Liver (tissue), 3 donors: Measurements from ENCODE around the gene HNRNPUL2.

Experiments
- CTCF ChIP-seq: fragments of 150-350 bp; IDR thresholded peaks from 2 replicates; pipeline ENCODE4 v1.5.1; 2017; ENCODE audit warnings: improper control_type of control experiment, low read depth, low read length; ENCODE audit not compliant: missing input control
- EGR1 ChIP-seq, 2 donors: IDR thresholded peaks; 2 replicates each; pipeline ENCODE4 v1.6.1; 2016 to 2018; ENCODE audit warnings: antibody characterized with exemption in 2 of 2, low read depth in 2 of 2
- GABPA ChIP-seq, 2 donors: IDR thresholded peaks in 1 of 2; conservative IDR thresholded peaks in 1 of 2; 2 replicates each; pipeline ENCODE4 v1.6.1; 2016; ENCODE audit warnings: antibody characterized with exemption in 2 of 2, mild to moderate bottlenecking in 1 of 2, moderate library complexity in 1 of 2
- HNF4A ChIP-seq, 2 donors: conservative IDR thresholded peaks; 2 replicates each; pipeline ENCODE4 v1.6.1; 2016; ENCODE audit warnings: antibody characterized with exemption in 2 of 2, mild to moderate bottlenecking in 2 of 2
- JUND ChIP-seq, 2 donors: IDR thresholded peaks; 2 replicates each; pipeline ENCODE4 v1.6.1; 2016; ENCODE audit warnings: antibody characterized with exemption in 2 of 2
- MAX ChIP-seq: IDR thresholded peaks from 2 replicates; pipeline ENCODE4 v1.6.1; 2016; ENCODE audit warnings: antibody characterized with exemption
- NR2F2 ChIP-seq: IDR thresholded peaks from 2 replicates; pipeline ENCODE4 v1.6.1; 2016; ENCODE audit warnings: antibody characterized with exemption
- RAD21 ChIP-seq, 2 donors: IDR thresholded peaks; 2 replicates each; pipeline ENCODE4 v1.6.1; 2016; ENCODE audit warnings: antibody characterized with exemption in 2 of 2, mild to moderate bottlenecking in 2 of 2
- RXRA ChIP-seq, 2 donors: IDR thresholded peaks; 2 replicates each; pipeline ENCODE4 v1.6.1; 2017 to 2018; ENCODE audit warnings: antibody characterized with exemption in 2 of 2, mild to moderate bottlenecking in 1 of 2
- SP1 ChIP-seq: IDR thresholded peaks from 2 replicates; pipeline ENCODE4 v1.6.1; 2018; ENCODE audit warnings: antibody characterized with exemption, mild to moderate bottlenecking
- TAF1 ChIP-seq: conservative IDR thresholded peaks from 2 replicates; pipeline ENCODE4 v1.6.1; 2016; ENCODE audit warnings: antibody characterized with exemption, mild to moderate bottlenecking
- YY1 ChIP-seq: IDR thresholded peaks from 2 replicates; pipeline ENCODE4 v1.6.1; 2016; ENCODE audit warnings: antibody characterized with exemption, mild to moderate bottlenecking
- TF ChIP-seq, protein P1 (sequence below): IDR thresholded peaks from 2 replicates; pipeline ENCODE4 v1.6.1; 2016; ENCODE audit warnings: antibody characterized with exemption, mild to moderate bottlenecking
- TF ChIP-seq, protein P2 (sequence below): IDR thresholded peaks from 2 replicates; pipeline ENCODE4 v1.6.1; 2016; ENCODE audit warnings: antibody characterized with exemption
- donor health status: healthy.
- donor health status: healthy.

GRCh38 chr11:62678433-62678769, 48.9 kb downstream of the HNRNPUL2 start:
- TF ChIP-seq YY1, result no peak
- no peak for TF ChIP-seq SP1
- no peak for TF ChIP-seq CTCF
- TF ChIP-seq, protein P1, sequence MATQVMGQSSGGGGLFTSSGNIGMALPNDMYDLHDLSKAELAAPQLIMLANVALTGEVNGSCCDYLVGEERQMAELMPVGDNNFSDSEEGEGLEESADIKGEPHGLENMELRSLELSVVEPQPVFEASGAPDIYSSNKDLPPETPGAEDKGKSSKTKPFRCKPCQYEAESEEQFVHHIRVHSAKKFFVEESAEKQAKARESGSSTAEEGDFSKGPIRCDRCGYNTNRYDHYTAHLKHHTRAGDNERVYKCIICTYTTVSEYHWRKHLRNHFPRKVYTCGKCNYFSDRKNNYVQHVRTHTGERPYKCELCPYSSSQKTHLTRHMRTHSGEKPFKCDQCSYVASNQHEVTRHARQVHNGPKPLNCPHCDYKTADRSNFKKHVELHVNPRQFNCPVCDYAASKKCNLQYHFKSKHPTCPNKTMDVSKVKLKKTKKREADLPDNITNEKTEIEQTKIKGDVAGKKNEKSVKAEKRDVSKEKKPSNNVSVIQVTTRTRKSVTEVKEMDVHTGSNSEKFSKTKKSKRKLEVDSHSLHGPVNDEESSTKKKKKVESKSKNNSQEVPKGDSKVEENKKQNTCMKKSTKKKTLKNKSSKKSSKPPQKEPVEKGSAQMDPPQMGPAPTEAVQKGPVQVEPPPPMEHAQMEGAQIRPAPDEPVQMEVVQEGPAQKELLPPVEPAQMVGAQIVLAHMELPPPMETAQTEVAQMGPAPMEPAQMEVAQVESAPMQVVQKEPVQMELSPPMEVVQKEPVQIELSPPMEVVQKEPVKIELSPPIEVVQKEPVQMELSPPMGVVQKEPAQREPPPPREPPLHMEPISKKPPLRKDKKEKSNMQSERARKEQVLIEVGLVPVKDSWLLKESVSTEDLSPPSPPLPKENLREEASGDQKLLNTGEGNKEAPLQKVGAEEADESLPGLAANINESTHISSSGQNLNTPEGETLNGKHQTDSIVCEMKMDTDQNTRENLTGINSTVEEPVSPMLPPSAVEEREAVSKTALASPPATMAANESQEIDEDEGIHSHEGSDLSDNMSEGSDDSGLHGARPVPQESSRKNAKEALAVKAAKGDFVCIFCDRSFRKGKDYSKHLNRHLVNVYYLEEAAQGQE, result no peak
- no peak for TF ChIP-seq GABPA (IDR thresholded peaks at IDR 0.05 in 1 of 2, conservative IDR thresholded peaks at IDR 0.05 in 1 of 2)
- TF ChIP-seq EGR1 (IDR thresholded peaks at IDR 0.05; ENCODE audit: low read depth in 2 of 2), result no peak
- TF ChIP-seq RXRA (IDR thresholded peaks at IDR 0.05), result no peak
- TF ChIP-seq TAF1, result no peak
- TF ChIP-seq RAD21 (IDR thresholded peaks at IDR 0.05), result no peak
- no peak for TF ChIP-seq MAX
- no peak for TF ChIP-seq HNF4A (conservative IDR thresholded peaks at IDR 0.05)
- TF ChIP-seq JUND (IDR thresholded peaks at IDR 0.05), result no peak
- no peak for TF ChIP-seq NR2F2
- TF ChIP-seq, protein P2, sequence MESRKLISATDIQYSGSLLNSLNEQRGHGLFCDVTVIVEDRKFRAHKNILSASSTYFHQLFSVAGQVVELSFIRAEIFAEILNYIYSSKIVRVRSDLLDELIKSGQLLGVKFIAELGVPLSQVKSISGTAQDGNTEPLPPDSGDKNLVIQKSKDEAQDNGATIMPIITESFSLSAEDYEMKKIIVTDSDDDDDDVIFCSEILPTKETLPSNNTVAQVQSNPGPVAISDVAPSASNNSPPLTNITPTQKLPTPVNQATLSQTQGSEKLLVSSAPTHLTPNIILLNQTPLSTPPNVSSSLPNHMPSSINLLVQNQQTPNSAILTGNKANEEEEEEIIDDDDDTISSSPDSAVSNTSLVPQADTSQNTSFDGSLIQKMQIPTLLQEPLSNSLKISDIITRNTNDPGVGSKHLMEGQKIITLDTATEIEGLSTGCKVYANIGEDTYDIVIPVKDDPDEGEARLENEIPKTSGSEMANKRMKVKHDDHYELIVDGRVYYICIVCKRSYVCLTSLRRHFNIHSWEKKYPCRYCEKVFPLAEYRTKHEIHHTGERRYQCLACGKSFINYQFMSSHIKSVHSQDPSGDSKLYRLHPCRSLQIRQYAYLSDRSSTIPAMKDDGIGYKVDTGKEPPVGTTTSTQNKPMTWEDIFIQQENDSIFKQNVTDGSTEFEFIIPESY, result no peak
